ENCODE data around the gene BCL2L13.
"Not testable (repeated sequence)": the region's sequence is repeated elsewhere in the genome, so short reads cannot be mapped to it uniquely, and the experiment has no call there.

Gene BCL2L13, protein sequence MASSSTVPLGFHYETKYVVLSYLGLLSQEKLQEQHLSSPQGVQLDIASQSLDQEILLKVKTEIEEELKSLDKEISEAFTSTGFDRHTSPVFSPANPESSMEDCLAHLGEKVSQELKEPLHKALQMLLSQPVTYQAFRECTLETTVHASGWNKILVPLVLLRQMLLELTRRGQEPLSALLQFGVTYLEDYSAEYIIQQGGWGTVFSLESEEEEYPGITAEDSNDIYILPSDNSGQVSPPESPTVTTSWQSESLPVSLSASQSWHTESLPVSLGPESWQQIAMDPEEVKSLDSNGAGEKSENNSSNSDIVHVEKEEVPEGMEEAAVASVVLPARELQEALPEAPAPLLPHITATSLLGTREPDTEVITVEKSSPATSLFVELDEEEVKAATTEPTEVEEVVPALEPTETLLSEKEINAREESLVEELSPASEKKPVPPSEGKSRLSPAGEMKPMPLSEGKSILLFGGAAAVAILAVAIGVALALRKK

DNA sequence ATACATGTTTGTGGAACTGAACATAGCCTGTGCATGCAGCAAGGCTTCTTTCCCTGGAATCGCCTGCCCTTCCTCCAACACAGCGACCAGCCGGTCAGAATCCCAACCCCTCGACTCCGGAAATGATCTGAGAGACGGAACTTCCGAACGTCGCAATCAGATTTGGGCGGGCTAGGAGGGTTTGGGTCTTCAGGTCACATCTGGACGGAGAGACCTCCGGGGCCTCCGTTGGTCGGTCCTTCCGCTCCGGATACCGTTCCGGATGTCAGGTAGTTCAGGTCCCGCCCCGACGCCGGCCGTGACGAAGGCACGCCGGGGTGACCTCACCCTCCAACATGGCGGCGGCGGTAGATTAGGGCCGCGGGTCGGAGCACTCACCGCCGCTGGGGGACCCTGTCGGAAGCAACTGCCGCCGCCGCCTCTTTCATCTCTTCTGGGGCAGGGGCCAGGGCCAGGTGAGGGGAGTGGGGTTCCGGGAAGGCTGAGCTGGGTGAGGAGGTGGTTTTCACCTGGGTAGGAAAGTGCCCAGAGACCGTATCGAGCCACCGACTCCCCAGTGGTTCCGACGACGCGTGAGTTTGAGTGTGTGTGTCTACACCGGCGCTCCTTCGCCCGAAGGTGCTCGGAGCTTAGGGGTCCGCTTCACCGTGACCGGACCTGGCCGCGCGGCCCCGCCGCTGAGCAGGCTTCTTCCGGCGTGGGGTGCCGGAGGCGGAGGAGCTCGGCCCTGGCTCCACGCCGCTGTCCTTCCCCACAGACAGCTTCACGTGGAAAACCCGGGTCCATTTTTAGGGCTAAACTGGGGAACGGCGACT, at the start of gene BCL2L13:
Gene BCL2L13 (plus strand): TSS at position 326 of the 815 bp plus-strand sequence. CDS start 16,955 bp downstream, outside the sequence.
- peak; percentile 82 for DNase-seq

DNA sequence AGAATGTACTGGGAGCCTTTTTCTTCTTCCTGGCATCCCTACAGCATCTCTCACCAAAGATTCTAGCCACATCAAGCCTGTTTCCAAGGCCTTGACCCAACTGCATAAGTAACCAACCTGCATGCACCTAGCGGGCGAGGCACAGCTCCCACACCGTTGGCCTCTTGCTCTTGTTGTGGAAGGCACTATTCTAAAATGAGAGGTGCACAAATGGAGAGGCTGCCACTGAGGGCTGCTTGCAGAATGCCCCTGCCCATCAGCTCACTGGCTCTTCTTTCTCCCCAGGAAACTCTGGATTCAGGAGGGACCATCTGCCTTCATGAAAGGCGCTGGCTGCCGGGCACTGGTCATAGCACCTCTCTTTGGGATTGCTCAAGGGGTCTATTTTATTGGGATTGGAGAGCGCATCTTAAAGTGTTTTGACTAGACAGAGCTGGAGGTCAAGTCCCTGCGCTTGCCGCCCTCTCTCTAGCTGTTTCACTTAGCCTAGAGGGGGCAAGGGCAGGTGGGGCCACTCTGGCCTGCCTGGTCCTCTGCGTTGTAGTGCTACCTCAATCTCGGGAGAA, 48.7 kb upstream of the BCL2L13 start:
- DNase-seq: no peak

DNA sequence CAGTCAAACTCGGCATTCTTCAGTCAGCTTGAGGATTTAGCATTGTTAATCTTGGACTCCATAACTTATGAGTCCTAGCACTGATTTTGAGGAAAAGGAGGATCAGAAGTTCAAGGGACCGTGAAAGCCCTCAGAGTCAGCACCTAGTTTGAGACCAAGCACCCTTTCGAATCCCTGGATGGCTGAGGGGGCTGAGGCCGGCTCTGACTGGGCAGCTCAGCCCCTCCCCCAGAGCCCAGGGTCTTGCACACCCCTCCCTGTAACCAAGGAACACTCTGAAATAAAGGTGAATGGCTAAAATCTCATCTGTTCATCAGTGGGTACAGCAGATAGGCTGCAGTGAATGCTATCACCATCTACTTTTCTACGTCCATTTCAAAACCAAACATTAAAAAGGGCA, 48.0 kb upstream of the BCL2L13 start:
- no peak for DNase-seq

DNA sequence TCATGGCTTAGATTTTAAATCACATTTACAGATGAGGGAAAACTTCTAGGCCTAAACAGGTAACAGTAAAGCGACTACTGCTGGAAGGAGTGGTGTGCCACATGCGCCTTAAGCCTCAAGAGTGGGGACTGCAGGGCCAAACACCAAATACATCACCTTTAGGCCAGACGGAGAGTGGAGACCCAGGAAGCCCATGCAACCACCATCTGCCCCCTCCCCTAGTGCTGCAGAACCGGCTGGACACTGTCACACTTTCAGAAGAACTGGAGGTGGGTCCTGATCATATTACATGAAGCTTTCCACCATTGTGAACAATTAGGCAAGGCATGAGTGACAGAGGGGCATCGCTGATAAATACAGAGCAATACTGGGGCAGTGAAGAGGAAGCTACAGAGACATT, 46.4 kb upstream of the BCL2L13 start:
- no peak for DNase-seq

DNA sequence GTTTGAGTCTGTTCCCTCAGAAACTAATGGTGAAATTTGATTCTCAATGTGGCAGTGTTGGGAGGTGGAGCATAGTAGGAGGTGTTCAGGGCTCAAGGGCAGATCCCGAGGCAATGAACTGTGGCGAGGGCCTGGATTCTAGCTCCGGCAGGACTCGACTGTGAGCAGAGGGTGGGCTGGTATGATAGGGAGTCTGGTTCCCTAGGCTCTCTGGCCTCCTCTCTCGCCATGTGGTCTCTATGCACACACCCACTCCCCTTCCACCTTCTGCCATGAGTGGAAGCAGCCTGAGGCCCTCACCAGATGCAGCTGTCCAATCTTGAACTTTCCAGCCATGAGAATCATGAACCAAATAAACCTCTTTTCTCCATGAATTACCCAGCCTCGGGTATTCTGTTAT, 42.3 kb upstream of the BCL2L13 start:
- no peak for DNase-seq

DNA sequence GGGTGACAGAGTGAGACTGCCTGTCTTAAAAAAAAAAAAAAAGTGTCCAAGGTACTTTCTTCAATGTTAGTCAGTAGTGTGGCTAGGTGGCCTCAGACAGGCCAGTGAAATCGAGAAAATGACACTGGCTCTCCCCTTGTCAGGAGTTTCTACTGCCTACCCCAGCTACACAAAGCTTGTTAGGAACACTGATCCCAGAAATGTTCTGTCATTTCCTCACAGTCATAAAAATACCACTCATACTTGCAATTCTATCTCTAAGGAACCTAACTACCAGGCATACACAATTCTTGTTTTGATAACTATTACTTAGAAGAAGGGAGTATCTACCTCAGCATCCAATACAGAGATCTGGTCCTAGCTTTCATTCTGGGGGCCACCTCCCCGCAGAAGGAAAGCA, 41.3 kb upstream of the BCL2L13 start:
- DNase-seq: no peak

DNA sequence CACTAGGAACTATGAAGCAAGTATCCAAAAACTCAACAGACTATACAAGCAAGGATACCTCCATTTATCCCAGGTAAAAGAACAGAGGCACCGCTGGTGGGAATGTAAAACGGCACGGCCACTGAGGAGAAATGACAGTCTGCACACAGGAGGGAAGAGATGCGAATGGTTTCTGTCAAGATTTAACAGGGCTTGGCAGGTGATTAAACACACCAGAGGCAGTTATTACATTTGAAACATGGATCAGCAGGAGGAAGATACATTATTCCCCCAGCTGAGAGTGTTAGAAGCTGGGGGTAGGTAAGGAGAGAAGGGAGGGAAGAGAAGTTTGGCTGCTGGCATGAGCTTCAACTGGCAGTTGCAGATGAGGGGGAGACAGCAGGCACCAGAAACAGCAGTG, 40.2 kb upstream of the BCL2L13 start:
- no peak for DNase-seq

DNA sequence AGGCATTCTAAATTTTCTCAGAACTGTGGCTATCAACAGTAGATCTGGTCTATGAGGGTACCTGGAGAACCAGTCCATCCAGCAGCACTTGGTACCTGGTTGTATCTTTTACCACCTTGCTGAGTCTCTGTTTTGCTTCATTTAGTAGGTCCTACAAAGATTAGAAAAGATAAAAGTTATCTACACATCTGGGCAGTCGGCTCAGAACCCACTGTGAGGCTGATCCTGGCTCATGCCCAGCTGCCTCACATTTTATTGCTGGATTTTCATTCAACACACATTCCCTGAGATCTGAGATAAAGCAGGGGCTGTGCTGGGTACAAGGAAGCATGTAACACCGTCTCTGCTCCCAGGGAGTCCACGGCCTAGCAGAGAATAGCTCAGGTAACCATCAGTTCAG, 37.5 kb upstream of the BCL2L13 start:
- DNase-seq: no peak

DNA sequence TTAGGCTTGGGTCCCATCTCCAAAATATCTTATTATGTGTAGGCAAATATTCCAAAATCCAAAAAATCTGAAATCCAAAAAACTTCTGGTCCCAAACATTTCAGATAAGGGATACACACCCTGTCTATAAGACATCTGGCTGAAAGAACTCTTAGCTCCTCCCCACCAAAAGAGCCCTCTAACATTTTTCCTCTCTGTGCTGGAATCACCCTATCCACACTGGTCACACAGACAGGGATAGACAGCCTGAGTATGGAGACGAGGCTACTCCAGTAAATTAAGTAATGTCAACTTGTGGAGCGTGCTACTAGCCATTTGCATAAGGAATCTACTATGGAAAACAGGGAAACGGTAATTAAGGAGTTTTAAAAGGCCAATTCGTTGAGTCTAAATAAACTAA, 34.9 kb upstream of the BCL2L13 start:
- no peak for DNase-seq

DNA sequence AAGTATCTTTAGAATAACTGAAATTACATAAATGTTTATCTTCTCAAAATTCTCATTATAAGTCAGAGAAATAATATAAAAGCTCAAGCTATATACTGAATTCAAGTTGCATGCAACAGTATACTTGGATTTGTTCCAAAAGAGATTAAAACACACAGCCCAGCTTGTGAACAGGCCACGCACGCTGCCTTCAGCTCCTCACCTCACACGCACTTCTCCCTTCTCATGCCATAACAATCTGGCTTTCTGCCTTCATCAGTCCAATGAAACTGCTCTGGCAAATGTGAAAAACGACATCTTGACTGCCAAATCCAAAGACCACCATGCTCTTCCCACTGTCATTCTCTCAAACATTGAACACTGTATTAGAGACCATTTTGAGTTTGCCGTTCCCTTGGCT, 32.1 kb upstream of the BCL2L13 start:
- no peak for DNase-seq

DNA sequence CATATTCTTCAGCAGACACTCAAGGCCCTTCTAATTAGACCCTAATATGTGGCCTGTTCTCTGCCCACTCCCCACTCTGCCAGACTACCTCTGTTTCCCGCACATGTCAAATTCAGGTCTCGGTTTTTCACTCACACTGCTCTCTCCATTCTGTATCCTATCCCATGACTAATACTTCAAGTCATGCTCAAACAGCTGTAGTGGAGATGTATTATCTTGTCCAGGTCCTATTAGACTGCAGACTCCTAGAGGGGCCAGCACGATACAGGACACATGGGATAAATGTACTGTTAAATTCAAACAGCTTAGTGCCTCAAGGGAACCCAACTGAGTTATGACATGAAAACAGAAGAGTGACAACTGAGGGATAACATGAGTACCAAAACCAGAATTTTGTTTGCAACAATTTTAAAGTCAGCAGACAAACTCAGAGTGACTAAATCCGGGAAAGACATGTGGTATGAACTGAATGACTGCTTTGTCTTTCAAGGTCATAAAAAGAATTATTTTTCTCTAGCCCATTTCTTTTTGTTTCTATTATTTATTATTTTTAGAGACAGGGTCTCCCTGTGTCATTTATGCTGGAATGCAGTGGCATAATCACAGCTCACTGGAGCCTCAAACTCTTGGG, 30.6 kb upstream of the BCL2L13 start:
- DNase-seq: no peak

DNA sequence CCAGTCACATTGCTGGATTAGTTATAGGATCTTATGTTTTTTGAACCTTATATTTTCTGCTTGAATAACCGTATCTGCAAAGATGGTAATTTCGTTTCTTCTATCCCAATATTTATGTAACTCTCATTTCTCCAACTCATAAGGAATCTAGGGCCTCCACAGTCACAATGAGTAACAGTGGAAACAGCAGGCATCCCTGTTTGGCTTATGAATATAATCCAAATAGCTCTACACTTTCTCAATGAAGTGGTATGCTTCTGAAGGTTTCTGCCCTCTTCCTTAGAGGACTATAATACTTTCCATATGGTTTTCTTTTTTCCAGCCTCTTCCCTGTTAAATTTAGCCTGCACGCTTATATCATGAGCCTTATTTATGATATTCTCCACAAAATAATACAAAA, 26.5 kb upstream of the BCL2L13 start:
- DNase-seq: no peak

DNA sequence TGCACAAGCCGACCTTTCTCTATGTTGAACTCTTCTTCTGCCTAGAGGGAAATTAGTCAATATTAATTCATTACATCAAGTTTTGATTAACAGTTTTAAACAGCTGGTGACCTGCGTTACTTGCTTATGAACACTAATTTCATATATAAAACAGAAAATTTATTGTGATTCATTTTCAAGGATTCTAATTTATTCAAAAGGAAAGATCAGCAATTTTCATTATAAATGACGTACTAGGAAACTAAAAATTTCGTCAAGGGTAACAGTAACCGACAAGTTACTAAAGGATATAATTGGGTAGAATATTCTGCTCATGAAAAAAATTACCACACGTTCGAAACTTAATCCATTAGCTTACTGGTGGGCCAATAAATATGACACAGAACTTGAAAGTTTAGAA, 25.3 kb upstream of the BCL2L13 start:
- DNase-seq: no peak

DNA sequence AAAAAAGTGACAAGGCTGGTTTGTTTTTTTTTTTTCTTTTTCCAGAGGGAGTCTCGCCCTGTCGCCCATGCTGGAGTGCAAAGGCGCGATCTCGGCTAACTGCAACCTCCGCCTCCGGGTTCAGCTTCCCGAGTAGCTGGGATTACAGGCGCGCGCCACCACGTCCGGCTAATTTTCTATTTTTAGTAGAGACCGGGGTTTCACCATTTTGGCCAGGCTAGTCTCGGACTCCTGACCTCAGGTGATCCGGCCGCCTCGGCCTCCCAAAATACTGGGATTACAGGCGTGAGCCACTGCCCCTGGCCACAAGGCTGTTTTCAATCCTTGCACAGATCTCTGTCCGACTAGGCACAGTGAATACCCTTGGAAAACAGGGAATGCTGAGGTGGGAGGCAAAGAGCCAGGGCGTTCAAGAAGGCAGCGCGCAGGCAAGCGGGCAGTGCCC, 10.6 kb upstream of the BCL2L13 start:
- DNase-seq: no peak

DNA sequence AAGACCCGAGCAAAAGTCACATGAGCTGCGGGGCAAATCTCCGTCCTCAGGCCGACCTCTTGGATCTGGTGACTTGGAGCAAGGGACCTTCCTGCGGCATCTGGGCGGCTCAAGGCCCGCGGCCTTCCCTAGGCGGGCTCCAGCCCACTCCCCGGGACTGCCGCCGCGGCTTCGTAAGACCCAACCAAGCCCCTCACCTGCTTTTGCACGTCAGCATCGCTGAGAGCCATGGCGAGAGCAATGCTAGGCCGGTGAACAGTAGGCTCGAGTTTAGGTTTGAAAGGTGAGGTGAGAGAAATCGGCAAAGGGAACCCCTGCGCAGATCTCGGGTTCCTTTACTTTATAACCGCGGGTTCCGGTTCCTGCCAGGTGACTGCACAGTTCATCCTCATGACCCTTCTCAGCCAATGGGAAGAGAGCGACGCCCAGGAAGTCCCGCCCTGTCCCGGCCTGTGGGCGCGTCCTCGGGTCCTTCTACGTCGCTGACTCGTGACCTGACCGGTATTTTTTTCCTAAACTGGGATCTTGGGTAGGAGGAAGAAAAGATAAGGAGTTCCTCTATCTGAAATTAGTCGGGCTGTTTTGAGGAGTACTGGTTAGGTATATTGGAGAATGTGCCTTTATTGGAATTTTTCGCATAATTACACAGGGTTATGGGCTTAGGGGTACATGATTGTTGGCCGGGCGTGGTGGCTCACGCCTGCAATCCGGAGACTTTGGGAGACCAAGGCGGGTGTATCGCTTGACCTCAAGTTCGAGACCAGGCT, 10.0 kb upstream of the BCL2L13 start, which contains the start of gene ATP6V1E1:
Gene ATP6V1E1 (minus strand): TSS at position 344 of the 767 bp plus-strand sequence. CDS start 114 bp downstream, at position 230.
- peak; percentile 96 for DNase-seq

DNA sequence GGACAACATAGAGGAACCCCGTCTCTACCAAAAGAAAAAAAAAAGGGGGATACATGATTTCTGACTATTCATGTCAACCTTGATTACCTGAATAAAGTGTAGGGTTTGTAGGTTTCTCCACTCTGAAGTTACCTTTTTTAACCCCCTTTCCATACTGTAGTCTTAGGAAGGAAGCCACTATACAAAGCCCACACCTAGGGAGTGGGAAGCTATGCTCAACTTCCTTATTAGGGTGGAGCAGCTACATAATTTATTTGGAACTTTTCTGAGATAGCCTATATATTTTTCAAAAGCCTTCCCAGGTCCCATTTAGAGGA, 9.4 kb upstream of the BCL2L13 start:
- DNase-seq: no peak

DNA sequence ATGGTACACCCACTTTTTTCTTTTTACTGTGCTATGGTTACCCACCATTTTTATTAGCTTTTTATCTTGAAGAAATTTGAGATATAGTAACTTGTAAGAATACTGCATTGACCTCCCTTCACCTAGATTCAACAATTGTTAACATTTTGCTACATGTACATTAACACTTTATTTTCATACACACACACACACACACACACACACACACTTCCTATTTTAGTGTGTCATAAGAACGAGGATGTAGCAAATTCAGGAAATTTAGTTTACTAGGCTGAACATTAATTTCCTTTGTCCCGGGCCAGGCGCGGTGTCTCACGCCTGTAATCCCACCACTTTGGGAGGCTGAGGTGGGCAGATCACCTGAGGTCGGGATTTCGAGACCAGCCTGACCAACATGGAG, 8.9 kb upstream of the BCL2L13 start:
- DNase-seq: no peak

DNA sequence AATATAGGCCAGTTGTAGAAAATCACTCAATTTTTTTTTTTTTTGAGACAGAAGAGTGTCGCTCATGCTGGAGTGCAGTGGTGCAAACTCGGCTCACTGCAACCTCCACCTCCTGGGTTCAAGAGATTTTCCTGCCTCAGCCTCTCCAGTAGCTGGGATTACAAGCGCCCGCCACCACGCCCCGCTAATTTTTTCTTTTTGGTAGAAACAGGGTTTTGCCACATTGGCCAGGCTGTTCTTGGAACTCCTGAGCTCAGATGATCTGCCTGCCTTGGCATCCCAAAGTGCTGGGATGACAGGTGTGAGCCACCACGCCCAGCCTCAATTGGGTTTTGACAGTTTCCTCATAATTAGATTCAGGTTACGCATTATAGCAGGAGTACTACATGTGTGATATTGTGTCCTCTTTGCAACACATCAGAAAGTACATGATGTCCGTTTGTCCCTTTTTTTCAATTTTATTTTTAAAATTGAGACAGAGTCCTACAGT, 7.4 kb upstream of the BCL2L13 start:
- DNase-seq: no peak

DNA sequence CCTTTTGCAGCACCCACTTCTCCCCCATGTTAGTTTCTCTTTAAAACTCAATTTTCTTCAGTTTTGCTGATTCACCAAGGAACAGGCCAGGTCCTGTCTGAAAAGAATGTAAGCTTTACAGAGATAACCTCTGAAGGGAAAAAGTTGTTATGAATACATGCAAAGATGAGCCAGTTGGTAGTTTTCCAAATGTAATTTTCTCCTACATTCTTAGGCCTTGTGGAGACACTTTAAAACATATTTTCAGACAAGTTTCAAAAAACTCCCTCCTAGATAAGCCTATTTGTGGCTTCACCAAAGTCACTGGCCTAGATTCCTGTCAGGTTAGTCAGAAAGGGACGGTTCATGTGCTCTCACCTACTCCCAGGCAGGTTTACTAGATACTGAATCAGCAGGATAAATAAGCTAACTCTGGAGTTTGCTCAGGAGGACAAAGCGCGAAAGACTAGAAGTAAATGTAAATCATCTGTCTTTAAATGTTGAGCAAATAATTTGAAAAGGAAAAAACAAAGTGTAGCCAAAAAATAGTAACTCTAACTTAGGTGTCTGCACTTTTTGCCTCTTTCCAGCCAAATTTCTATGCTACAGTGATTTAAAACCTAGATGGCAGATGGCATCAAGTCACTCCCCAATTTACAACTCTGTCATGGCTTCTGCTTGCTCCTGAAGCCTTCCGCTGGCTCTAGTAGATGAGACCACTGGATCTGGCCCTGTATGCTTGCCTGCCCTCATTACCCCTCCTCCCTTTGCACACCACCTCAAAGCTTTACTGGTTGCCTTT, 5.2 kb upstream of the BCL2L13 start:
- DNase-seq: no peak

DNA sequence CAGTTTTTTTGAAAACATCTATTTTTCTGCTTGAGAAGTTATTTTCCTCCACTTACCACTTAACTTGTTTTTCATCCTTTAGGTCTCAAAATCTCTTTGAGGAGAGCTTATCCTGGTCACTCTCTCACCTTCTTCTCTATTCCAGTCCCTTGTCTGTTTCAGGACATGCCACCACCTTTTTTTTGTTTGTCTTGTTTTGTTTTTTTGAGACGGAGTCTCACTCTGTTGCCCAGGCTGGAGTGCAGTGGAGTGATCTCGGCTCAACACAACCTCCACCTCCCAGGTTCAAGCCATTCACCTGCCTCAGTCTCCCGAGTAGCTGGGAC, 4.6 kb upstream of the BCL2L13 start:
- DNase-seq: no peak

DNA sequence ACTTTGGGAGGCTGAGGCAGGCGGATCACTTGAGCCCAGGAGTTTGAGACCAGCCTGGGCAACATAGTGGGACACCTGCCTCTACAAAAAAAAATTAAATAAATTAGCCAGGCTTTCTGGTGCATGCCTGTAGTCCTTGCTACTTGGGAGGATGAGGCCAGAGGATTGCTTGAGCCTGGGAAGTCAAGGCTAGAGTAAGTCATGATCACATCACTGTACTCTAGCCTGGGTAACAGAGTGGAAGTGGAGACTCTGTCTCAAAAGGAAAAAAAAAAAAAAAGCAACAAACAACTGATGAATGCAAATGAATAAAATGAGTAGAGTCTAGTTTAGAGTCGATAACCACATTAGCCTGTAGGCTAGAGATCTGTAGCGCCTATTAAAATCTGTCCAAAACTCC, 3.9 kb upstream of the BCL2L13 start:
- no peak for DNase-seq

DNA sequence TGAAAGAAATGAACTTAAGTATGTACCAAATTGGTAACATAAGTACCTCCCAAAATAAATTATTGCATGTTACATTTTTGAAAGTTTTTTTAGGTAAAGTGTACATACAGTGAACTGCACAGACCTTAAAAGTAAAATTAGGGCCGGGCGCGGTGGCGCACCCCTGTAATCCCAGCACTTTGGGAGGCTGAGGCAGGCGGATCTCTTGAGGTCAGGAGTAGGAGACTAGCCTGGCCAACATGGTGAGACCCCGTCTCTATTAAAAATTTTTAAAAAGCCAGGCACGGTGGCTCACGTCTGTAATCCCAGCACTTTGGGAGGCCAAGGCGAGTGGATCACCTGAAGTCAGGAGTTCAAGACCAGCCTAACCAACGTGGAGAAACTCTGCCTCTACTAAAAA, 1.7 kb upstream of the BCL2L13 start:
- DNase-seq: not testable (repeated sequence)

All from CD4-positive, alpha-beta T cell treated with Interleukin-4 for 4 hours (primary cell).